Neural progenitor cell (in vitro differentiated cells): Measurements from ENCODE around the gene MT1A.

Experiments used
- EZH2 ChIP-seq: fragments of 200-600 bp; sonication (generic); IDR thresholded peaks from 2 replicates; pipeline ENCODE4 v1.6.1; 2017; ENCODE audit warnings: antibody characterized with exemption, mild to moderate bottlenecking, moderate library complexity
- TF ChIP-seq, protein P1 (sequence below): fragments of 200-600 bp; sonication (generic); IDR thresholded peaks from 2 replicates; pipeline ENCODE4 v1.5.1; 2017; ENCODE audit warnings: antibody characterized with exemption, mild to moderate bottlenecking

DNA sequence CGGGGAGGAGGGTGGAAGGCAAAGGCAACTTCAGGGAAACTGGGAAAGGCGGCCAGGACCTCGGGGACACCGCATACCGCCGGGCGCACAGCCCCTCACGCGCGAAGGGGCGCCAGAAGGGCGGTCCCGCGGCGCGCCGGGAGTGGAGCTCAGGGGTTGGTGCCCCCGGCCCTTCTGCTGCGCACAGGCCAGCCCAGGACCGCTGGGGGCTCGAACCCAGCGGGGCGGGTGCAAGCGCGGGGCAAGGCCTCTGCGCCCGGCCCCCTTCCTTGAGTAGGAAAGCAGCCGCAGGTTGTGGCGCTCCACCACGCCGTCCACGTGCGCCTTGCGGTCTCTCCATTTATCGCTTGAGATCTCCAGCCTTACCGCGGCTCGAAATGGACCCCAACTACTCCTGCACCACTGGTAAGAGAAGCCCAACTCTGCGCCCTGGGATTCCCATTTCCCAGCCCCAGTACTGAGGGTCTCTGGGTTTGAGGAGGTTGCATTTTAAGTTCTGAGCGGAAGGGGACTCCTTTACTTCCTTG, 3.0 kb upstream of the MT1A start:
- TF ChIP-seq, protein P1, sequence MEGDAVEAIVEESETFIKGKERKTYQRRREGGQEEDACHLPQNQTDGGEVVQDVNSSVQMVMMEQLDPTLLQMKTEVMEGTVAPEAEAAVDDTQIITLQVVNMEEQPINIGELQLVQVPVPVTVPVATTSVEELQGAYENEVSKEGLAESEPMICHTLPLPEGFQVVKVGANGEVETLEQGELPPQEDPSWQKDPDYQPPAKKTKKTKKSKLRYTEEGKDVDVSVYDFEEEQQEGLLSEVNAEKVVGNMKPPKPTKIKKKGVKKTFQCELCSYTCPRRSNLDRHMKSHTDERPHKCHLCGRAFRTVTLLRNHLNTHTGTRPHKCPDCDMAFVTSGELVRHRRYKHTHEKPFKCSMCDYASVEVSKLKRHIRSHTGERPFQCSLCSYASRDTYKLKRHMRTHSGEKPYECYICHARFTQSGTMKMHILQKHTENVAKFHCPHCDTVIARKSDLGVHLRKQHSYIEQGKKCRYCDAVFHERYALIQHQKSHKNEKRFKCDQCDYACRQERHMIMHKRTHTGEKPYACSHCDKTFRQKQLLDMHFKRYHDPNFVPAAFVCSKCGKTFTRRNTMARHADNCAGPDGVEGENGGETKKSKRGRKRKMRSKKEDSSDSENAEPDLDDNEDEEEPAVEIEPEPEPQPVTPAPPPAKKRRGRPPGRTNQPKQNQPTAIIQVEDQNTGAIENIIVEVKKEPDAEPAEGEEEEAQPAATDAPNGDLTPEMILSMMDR = no peak
- peak; percentile 99 for TF ChIP-seq EZH2
